Stomach (tissue), 9 donors: ENCODE data around the gene UBQLN1. TPM values are rescaled to one million over a fixed set of nuclear protein-coding genes. Genes with fewer than 3 reads are reported as not detected.
"Not testable (repeated sequence)": the region's sequence is repeated elsewhere in the genome, so short reads cannot be mapped to it uniquely, and the experiment has no call there.

Experiments
- DNase-seq, 2 donors: peaks; one replicate each; pipeline versions ENCODE4 v3.0.0 to v3.0.0-alpha.2; 2013 to 2019
- H3K27ac ChIP-seq, 5 donors: fragments of 200-600 bp in 4 of 5; sonication (generic) in 4 of 5; one replicate each; pipeline ENCODE4 v1.5.1; 2013 to 2019; ENCODE audit warnings: mild to moderate bottlenecking in 1 of 5, moderate library complexity in 1 of 5
- H3K27me3 ChIP-seq, 3 donors: fragments of 200-600 bp; sonication (generic); one replicate each; pipeline ENCODE4 v1.5.1; 2017 to 2019; ENCODE audit warnings: mixed run types in 1 of 3
- H3K36me3 ChIP-seq, 4 donors: fragments of 200-600 bp; sonication (generic); 1 replicate in 3 of 4; 2 replicates in 1 of 4; pipeline ENCODE4 v1.5.1; 2016 to 2019
- H3K4me1 ChIP-seq, 4 donors: fragments of 200-600 bp; sonication (generic); one replicate each; pipeline ENCODE4 v1.5.1; 2016 to 2019
- H3K4me3 ChIP-seq, 4 donors: fragments of 200-600 bp; sonication (generic) in 3 of 4; one replicate each; pipeline ENCODE4 v1.5.1; 2016 to 2019; ENCODE audit warnings: mild to moderate bottlenecking in 1 of 4
- H3K9me3 ChIP-seq, 4 donors: fragments of 200-600 bp; sonication (generic); one replicate each; pipeline ENCODE4 v1.5.1; 2016 to 2019
- CTCF ChIP-seq, 7 experiments: fragments of 450-650 bp in 4 of 7; fragments of 200-600 bp in 3 of 7; sonication (generic) in 3 of 7; IDR thresholded peaks; one replicate each; pipeline ENCODE4 v1.5.1; 2016 to 2019; ENCODE audit warnings: antibody characterized with exemption in 7 of 7, control low read depth in 2 of 7, mild to moderate bottlenecking in 1 of 7
- EP300 ChIP-seq: sonication (generic); formaldehyde crosslinking; IDR thresholded peaks from one replicate; pipeline ENCODE4 v1.6.1; 2017; ENCODE audit warnings: antibody characterized with exemption
- POLR2A ChIP-seq, 4 donors: fragments of 450-650 bp; IDR thresholded peaks; one replicate each; pipeline ENCODE4 v1.6.1; 2016; ENCODE audit warnings: antibody characterized with exemption in 4 of 4, control low read depth in 2 of 4, mild to moderate bottlenecking in 1 of 4, moderate library complexity in 1 of 4
- POLR2AphosphoS5 ChIP-seq, 3 donors: sonication (generic); formaldehyde crosslinking; IDR thresholded peaks; one replicate each; pipeline ENCODE4 v1.6.1; 2016; ENCODE audit warnings: antibody characterized with exemption in 3 of 3
- WGBS, 5 donors: extraction: QIAGEN DNeasy Blood & Tissue Kit in 3 of 5; methylation state at CpG; one replicate each; pipeline versions ENCODE4 v1.1.5 to v1.1.7; 2013 to 2018; 5-methylcytosine and 5-hydroxymethylcytosine counted together
- intact Hi-C: fragments of 100-400 bp; cut with DNase I; formaldehyde crosslinking; loops from one replicate; pipeline ENCODE4 v1.15.1; 2023; ENCODE audit warnings: low total_unique reads
- polyA plus RNA-seq, 3 donors: library from polyadenylated mRNA; stranded (reverse); fragments of 200-250 nt; gene quantifications; one replicate each; pipeline ENCODE4 v1.2.3, GENCODE V29; 2013
- total RNA-seq, 5 donors: library from RNA; depleted of rRNA; stranded (reverse); fragments of >200 nt; gene quantifications; one replicate each; pipeline versions ENCODE4 v1.1.0 to v1.2.3, GENCODE V29; 2014 to 2016
- donor health status: healthy with polysubstance abuse.
- donor health status: Bipolar disorder and iron deficiency.
- donor health status: healthy.

Gene UBQLN1
- total and polyA plus RNA-seq, 8 donors, result 24.5 to 124 (median 74.6) TPM

GRCh38 chr9:83714329-83714728, 6.6 kb upstream of the UBQLN1 start:
- H3K27me3 ChIP-seq, result no peaks in the 10 kb centered on the region
- no peak for DNase-seq
- intact Hi-C loops, result no loop called here
- H3K9me3 ChIP-seq, result peaks cover 0 to 7% (median 2%) of the 10 kb centered on the region in 4 donors
- H3K4me1 ChIP-seq, result no peaks in the 10 kb centered on the region
- no peak overlapping the region for H3K4me3 ChIP-seq
- WGBS, 5 donors, result 58 to 81% (median 75%) methylated on average over 3 of the region's 3 CpGs
- H3K27ac ChIP-seq, result no peak overlapping the region
- TF ChIP-seq EP300 (no peak), CTCF (IDR thresholded peaks at IDR 0.05) (peak in 2 of 7 experiments; percentile 8 to 31)
- H3K36me3 ChIP-seq, result peaks cover 0 to 9% (median 0%) of the 10 kb centered on the region in 4 donors

GRCh38 chr9:83708515-83709158, 879 bp upstream of the UBQLN1 start:
- peak overlapping the region; percentile 74 to 92 (median 80) for H3K4me3 ChIP-seq
- H3K4me1 ChIP-seq, result peaks cover 15 to 38% (median 31%) of the 10 kb centered on the region in 4 donors
- no peaks in the 10 kb centered on the region for H3K27me3 ChIP-seq
- peak overlapping the region; percentile 93 to 100 (median 99) for H3K27ac ChIP-seq
- DNase-seq, result peak; percentile 65 to 89
- H3K9me3 ChIP-seq, result no peaks in the 10 kb centered on the region
- TF ChIP-seq POLR2AphosphoS5 (IDR thresholded peaks at IDR 0.05) (peak in 1 of 3 donors; percentile 15), CTCF (IDR thresholded peaks at IDR 0.05) (peak in 1 of 7 experiments; percentile 20), POLR2A (IDR thresholded peaks at IDR 0.05) (no peak), EP300 (no peak)
- 13 to 16% (median 13%) methylated on average over 20 of the region's 20 CpGs for WGBS, 5 donors
- intact Hi-C loops, result no loop called here
- peaks cover 0 to 9% (median 0%) of the 10 kb centered on the region in 4 donors for H3K36me3 ChIP-seq

- 0 to 1% (median 0%) methylated on average over 15 to 26 of the region's 26 CpGs for WGBS, 5 donors
- peak in 1 of 2 donors; percentile 75 for DNase-seq
- Histone ChIP-seq H3K9me3 (no peaks in the 10 kb centered on the region), H3K27ac (peak overlapping the region; percentile 93 to 100 (median 99)), H3K4me1 (peaks cover 15 to 50% (median 37%) of the 10 kb centered on the region in 4 donors), H3K4me3 (peak overlapping the region; percentile 74 to 92 (median 80)), H3K36me3 (no peaks in the 10 kb centered on the region), H3K27me3 (no peaks in the 10 kb centered on the region)
- no peak for TF ChIP-seq EP300
- no peak for TF ChIP-seq CTCF (IDR thresholded peaks at IDR 0.05)
- TF ChIP-seq POLR2AphosphoS5 (IDR thresholded peaks at IDR 0.05), result no peak
- no peak for TF ChIP-seq POLR2A (IDR thresholded peaks at IDR 0.05)
- intact Hi-C loops, result no loop called here
Observed at GRCh38 chr9:83707518-83707767, 315 bp downstream of the UBQLN1 start.

GRCh38 chr9:83706676-83707517, 861 bp downstream of the UBQLN1 start:
- WGBS, 5 donors, result 0 to 1% (median 0%) methylated on average over 18 to 42 of the region's 42 CpGs
- Histone ChIP-seq H3K27me3 (no peaks in the 10 kb centered on the region), H3K27ac (peak overlapping the region; percentile 93 to 100 (median 99)), H3K4me3 (peak overlapping the region; percentile 74 to 92 (median 80)), H3K4me1 (peaks cover 20 to 54% (median 39%) of the 10 kb centered on the region in 4 donors), H3K36me3 (no peaks in the 10 kb centered on the region), H3K9me3 (no peaks in the 10 kb centered on the region)
- peak; percentile 34 to 85 for DNase-seq
- intact Hi-C loops, result no loop called here
- TF ChIP-seq POLR2AphosphoS5 (IDR thresholded peaks at IDR 0.05) (peak in 1 of 3 donors; percentile 3), EP300 (no peak)

- H3K36me3 ChIP-seq, H3K27ac ChIP-seq, H3K9me3 ChIP-seq, intact Hi-C loops, H3K27me3 ChIP-seq, DNase-seq: not testable (repeated sequence)
- H3K4me3 ChIP-seq, result peak overlapping the region in 1 of 4 donors; percentile 82
- 93 to 95% (median 95%) methylated on average over 9 to 12 of the region's 12 CpGs for WGBS, 5 donors
- H3K4me1 ChIP-seq, result peaks cover 24 to 71% (median 50%) of the 10 kb centered on the region in 4 donors
Observed at GRCh38 chr9:83705219-83705651, 2.5 kb downstream of the UBQLN1 start.
